ENCODE data around the gene NGEF.
"Not testable (repeated sequence)": the region's sequence is repeated elsewhere in the genome, so short reads cannot be mapped to it uniquely, and the experiment has no call there.

NGEF gene, protein sequence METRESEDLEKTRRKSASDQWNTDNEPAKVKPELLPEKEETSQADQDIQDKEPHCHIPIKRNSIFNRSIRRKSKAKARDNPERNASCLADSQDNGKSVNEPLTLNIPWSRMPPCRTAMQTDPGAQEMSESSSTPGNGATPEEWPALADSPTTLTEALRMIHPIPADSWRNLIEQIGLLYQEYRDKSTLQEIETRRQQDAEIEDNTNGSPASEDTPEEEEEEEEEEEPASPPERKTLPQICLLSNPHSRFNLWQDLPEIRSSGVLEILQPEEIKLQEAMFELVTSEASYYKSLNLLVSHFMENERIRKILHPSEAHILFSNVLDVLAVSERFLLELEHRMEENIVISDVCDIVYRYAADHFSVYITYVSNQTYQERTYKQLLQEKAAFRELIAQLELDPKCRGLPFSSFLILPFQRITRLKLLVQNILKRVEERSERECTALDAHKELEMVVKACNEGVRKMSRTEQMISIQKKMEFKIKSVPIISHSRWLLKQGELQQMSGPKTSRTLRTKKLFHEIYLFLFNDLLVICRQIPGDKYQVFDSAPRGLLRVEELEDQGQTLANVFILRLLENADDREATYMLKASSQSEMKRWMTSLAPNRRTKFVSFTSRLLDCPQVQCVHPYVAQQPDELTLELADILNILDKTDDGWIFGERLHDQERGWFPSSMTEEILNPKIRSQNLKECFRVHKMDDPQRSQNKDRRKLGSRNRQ

DNA sequence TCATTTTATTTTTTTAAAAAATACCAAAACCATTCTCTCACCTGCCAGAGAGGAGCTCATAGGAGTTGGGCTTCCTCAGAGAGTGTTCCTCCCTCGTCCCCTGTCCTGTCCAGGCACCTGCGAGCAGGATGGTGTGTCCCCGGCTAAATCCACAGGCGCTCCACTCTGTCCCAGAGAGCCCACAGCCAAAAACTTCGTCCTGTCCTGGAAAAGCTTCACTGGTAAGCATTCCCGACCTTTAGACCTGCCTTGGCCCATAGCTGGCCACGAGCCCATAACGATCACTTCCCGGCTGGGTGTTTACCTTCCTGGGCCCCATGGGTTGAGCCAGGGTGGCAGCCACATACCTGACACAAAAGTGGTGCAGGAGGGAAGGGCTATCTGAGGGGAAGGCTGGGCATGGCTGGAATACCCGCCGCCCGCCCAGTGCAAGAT is at the start of gene NGEF:
TSS of gene NGEF (minus strand) at position 230 of the 435 bp plus-strand sequence. CDS start 38,366 bp downstream, outside the sequence.
- DNase-seq (ENCODE audit: low read depth in 3 of 3): no peak

DNA sequence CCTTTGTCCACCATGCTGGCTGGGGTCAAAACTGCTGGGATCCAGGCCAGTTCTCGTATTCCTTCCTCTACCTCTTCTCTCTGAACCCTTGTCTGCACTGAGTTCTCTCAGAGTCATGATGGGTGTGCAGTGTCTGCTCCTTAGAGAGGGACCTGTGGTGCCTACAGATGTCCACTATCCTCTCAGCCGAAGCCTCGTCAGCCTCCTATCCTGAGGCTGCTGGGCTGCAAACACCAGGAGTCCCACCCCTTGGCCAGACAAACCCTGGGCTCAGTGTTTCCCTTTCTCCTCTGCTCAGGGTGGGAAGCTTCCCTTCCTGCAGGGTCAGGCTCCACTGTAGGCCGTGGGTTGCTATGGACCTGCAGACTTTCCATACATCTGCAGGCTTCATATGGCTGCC is 49.4 kb upstream of the NGEF start:
- no peak for DNase-seq (ENCODE audit: low read depth in 3 of 3)

DNA sequence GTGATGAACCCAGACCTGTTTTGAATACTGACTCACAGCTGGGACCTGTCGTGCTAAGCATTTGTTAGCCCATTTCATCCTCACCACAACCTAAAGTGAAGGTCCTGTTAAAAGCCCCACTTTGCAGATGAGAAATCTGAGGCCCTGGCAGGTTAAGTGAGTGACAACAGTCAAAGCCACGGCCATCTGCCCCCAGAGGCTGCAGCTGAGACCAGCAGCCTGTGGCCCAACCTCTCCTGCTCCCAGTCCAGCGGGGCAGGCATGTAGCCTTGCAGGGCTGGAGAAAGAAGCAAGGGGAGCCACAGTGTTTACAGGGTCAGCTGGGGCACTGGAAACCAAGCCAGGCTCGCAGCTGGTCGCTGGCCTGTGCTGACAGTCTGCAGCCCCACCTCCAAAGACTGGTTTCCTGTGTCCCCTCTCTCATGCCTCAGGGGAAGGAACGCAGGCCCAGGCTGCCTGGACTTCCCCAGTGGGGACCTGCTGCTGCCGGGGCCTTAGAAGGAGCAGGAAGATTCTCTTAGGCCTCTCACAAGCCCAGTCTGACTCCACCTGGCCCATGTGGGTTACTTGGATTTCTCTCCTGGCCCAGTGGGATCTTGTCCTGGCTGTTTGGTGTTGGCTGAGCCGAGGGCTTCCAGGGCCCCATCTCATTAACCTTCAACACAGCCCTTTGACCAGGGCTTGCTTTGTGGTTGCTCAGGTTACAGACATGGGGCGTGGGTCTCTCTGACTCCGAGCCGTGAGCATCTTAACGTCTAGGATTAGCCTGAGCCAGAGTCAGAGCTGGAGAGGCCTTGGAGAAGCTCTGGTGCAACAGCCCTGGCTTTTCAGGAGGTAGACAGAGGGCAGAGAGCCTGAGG is 48.8 kb upstream of the NGEF start:
- no peak for DNase-seq (ENCODE audit: low read depth in 3 of 3)

DNA sequence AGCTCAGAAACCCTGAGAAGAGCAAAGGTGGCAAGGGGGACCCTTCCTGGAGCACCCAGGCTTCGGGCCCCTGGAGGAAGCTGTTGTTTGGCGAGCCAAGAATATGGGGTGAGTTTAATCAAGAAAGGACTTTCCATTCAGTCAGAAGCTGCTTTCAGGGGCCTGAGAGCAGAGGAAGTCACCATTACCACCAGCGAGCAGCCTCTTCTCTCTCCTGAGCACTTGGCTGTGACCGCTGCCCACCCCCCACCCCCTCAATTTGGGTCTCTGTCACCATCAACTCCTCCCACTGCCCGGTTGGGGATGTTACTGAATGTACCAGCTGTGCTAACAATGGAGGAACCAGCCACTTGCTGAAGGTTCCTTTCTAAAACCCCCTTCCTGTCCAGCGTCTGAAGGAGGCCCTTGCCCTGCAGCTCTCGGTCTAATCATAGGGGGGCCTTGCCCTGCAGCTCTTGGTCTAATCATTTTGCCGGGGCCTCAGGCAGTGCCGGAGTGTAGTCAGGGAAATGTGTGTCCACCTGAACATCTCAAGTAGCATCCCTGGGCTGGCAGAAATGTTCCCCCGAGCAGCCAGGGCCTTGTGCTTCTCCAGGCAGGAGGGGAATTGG is 48.0 kb upstream of the NGEF start:
- no peak for DNase-seq (ENCODE audit: low read depth in 3 of 3)

DNA sequence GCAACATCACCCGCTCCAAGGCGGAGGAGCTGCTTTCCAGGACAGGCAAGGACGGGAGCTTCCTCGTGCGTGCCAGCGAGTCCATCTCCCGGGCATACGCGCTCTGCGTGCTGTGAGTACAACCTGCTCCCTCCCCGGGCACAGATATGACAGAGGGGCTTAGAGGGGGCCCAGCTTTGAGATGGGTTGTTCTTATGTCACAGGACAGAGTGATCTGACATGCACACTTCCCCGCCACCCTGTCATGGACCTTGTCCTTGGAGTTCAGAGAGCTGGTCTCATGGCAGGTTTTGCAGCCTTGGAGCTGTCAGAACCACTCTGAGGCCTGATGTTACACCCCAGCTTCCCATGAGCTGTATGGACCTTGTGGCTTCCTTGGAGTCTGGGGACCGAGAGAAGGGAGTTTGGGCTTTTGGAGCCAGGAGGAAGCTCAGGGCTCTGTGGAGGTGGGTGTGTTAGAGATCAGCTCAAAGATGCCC is 47.5 kb upstream of the NGEF start:
- peak in 1 of 3 experiments; percentile 38 for DNase-seq (ENCODE audit: low read depth in 3 of 3)

DNA sequence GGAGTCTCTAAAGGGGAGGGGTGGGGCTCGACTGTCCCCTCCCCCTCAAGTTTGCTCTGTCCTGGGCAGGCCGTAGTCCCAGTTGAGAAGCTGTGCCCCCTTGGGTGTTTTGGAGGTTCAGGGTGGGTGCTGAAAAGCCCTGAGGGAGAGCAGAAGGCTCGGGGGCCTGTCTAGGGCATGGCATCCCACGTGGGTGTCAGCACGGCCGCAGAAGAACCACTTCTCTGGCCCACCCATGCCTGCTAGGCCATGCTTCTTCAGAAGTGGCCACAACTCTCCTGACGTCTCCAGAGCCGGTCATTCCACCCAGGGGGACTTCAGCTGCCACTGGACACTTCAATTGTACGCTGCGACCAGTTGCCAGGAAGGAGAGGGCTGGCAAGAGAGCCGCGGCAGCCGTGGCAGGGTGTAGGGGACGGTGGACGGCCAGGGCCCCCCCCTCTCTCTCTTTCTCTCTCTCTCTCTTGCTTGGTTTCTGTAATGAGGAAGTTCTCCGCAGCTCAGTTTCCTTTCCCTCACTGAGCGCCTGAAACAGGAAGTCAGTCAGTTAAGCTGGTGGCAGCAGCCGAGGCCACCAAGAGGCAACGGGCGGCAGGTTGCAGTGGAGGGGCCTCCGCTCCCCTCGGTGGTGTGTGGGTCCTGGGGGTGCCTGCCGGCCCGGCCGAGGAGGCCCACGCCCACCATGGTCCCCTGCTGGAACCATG is 46.9 kb upstream of the NGEF start, which contains the start of gene INPP5D:
TSS of gene INPP5D (plus strand) at position 546 of the 704 bp plus-strand sequence. CDS start at position 683, 137 bp downstream.
- peak in 2 of 3 experiments; percentile 49 to 61 for DNase-seq (ENCODE audit: low read depth in 3 of 3)

DNA sequence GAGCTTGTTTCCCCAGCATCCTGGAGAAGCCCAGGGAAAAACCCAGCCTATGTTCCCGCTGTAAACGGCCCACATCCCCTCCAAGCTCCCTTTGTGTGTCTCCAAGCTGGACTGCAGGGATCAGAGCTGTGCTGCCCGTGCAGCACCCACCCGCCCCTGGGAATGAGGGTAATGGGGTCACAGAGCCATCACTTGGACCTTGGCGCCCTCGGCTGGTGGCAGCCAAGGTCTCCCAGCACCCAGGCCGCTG is 46.4 kb upstream of the NGEF start:
- DNase-seq (ENCODE audit: low read depth in 3 of 3): no peak

DNA sequence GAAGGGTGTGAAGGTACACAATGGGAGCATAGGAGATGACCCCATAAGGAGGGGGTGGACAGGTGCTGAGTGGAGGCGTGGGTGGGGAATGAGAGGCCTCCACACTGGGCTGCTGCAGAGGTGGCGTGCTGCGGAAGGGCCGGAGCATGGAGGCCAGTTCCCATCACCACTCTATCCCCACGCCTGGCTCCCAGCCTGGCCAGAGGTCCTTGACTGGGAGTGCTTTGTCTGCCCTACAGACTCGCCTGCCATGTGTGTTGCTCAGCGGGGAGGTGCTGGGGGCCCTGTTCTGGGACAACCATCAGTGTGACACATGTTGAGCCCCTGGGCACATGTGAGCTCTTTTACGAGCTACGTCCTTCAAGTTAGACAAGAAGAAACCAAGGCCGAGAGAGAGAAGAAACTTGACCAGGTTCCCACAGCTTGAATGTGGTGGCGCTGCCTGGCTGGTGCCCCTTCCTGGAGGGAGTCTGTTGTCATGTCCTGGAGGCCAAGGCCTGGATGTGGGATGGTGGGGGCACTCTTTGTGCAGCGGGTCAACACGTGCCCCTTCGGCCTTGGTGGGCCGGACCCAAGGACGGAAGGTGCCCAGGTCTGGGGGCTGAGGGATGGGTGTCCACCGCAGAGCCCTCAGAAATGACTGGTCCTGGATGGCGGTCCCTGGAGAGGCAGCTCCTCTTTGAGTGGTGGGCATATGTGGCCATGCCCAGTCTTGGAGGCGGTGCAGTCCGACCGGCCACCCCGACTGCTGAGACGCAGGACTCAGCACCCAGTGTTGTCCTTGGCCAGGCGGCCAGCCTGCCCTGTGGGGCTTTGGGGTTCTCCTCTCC is 45.9 kb upstream of the NGEF start:
- no peak for DNase-seq (ENCODE audit: low read depth in 3 of 3)

DNA sequence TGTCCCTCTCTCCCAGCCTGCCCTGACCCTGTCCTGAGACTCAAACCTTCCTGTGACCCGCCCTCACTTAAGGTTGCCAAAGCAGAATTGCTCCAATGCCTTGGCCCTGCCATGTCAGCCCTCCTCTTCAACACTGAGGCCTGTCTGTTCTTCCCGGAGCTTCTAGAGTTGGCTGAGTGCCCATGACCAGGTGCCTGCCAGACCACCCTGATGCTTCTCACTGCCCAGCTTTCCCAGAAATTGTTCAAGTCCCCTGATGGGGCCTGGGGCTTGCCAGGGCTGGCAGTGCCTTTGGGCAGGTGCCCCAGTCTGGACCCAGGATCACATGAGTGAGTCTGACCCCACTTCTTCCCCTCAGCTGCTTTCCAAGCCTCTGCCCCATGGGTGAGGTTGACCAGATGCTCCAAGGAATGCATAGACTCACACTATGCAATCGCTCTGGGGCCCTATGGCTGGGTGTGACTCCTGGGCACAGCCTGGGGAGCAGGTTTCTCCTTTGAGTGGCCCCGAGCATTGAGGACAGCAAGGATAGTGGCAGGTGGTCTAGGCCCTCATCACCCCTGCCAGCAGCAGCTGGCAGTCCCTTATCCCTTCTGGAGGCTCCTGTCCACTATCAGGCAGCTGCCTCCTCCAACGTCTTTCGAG is 44.0 kb upstream of the NGEF start:
- DNase-seq (ENCODE audit: low read depth in 3 of 3): no peak

DNA sequence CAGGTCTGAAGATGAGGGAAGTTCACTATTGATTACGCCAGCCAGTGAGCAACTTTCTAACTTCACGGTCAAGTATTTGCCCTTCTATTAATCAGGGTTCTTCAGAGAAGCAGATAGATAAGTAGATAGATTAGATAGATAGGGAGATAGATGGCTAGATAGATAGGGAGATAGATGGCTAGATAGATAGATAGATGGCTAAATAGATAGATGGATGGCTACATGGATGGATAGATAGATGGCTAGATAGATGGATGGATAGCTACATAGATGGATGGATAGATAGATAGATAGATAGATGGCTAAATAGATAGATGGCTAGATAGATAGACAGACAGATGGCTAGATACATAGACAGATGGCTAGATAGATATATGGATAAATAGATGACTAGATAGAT is 42.3 kb upstream of the NGEF start:
- DNase-seq (ENCODE audit: low read depth in 3 of 3): no peak

DNA sequence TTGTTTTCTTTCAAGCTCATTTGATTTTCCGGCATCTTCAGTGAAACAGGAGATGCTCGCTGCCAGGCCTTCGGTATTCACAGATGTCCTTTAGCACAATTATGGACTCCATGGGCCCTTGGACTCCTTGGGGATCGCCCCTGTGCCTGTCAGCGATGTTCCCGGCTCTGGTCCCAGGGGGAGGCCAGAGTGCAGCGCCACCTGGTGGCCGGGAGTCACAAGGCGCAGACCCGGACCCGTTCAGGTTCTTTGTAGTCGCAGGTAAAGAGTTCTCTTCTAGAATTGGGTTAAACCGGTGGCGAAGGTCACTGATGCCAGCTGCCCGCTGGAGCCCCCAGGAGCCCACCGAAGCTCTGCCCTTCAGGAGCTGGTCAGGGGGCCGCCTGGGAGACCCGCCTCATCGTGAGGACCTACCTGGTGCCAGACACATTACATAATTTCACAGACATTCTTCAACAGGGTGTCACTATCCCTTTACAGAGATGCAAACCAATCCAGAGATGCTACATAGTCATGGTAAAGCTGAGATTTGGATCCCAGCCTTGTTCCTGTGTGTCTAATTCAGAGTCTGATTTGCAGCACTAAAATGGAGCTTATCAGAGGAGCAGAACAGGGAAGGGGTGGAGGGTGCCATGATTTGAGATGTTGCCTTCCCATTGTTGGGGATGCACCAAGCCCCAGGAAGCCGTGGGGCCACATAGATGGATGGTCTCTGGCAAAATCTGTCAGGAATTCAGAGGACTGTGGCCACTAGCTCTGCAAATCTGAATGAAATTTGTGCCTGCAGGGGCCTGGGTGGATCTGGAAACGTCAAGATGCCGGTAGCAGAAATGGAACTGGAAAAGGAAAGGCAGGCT is 41.1 kb upstream of the NGEF start:
- DNase-seq (ENCODE audit: low read depth in 3 of 3): peak; percentile 49 to 66 (median 55)

DNA sequence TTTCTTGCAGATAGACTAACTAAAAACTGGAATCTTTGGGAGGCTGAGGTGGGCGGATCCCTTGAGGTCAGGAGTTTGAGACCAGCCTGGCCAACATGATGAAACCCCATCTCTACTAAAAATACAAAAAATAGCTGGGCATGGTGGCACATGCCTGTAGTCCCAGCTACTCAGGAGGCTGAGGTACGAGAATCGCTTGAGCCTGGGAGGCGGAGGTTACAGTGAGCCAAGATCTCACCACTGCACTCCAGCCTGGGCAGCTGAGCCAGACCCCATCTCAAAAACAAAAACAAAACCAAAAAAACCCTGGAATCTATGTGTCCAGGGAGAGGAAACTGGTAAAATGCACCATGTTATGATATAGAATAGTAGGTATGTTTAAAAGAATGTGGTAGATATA is 39.5 kb upstream of the NGEF start:
- not testable (repeated sequence) for DNase-seq (ENCODE audit: low read depth in 3 of 3)

DNA sequence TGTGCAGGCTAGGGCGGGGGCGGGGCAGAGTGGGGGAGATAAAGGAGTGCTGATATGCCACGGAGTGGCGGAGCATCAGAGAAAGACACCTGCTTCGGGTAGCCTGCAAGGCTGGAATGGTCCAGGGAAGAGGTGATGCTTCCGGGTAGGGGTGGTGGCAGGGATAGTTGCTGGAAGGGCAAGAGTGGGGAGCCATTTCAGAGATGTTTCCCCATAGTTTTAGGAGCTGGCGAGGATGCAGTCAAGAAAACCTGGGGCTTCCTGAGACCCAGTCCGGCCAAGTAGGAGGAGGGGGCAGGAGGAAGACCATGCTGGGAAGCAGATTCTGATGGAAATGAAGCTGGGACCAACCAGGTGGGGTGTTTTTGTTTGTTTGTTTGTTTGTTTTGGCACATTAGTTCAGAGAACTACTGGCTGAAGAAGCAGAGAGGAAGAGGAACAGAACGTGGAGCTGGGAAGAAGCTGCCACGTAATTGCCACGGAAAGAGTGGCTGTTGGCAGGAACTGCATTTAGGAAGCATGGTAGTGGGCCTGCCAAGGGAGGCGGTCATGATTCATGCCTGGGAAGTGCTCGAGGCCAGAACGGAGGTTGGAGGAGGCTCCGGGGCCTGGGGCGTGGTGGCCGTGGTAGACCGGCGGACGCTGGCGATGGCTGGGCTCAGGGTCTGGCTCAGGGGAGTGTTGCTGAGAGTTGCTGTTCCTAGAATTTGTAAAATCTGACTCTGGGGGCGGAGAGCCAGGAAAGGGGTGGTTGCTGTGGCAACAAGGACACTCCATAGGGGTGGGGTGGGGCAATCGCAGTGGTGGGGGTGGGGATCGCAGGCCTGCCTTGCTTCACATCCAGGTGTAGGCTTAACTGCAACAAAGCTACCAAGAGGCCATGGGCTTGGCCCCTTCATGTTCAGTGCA is 38.4 kb upstream of the NGEF start:
- DNase-seq (ENCODE audit: low read depth in 3 of 3): no peak

DNA sequence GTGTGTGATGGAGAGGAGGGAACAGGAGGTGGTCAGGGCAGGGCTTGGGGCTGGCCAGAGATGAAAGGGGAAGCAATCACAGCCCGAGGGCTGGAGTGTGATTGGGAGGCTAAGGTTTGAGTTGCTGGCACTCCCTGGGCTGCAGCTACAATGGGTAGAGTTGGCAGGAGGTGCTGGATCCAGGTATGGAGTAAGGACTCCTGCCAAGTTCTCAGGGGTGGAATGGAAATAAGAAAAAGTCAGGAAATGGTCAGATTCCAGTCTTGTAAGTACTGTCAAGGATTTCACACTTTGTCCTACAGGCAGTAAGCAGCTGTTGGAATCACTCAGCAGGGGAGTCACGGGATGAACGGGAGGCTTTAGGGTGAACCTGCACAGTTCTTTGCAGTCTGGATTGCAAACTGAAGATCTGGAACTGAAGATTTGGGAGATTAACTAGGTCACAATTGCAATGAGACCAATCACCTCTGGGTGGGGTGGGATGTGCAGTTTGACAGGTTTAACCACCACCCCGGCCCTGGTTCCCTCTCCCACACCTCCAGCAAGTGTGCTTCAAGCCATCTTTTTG is 36.2 kb upstream of the NGEF start:
- no peak for DNase-seq (ENCODE audit: low read depth in 3 of 3)

DNA sequence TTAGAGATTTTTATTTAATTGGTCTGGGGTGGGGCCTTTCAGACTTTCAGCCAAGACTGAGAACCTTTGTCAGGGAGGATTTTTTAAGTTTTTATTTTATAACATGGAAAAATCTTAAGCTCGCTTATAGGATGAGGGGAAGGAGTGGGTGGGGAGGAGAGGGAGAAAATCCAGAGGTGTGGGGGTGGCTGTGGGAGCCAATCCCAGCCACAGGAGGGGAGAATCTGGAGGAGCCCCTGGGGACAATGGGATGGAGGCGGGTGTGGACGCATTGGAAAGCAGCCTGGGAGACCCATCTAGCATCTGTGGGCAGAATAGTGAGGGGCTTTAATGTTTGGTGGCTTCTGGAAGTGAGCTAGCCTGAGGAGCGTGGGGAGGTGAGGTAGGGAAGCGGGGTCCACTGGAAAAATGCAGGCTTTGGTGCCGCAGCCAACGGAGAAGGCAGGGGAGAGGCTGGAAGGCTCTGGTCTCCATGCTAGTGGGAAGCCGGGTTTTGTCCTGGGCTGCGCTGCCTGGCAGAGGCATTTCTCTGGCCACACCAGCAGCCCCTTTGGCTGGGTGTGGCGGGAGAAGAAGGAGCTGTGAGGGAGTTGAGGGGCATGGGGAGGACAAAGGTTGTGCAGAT is 35.6 kb upstream of the NGEF start:
- DNase-seq (ENCODE audit: low read depth in 3 of 3): no peak

DNA sequence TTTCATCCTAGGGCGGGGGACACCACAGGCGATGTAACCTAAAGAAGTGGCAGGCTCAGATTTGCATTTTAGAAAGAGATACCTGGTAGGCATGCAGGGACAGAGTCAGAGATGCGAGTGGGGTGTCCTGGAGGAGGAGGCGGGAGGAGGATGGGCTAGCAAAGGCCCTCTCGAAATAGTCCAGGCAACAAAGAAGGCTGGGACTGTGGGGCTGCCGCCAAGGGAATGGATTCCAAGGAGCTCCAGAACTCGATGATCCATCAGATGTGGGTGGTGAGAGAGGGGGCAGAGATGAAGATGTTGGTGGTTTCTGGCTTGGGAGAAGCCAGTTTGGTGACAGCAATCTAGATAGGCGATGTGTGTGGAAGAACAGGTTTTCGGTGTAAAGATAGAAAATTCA is 34.6 kb upstream of the NGEF start:
- DNase-seq (ENCODE audit: low read depth in 3 of 3): no peak

DNA sequence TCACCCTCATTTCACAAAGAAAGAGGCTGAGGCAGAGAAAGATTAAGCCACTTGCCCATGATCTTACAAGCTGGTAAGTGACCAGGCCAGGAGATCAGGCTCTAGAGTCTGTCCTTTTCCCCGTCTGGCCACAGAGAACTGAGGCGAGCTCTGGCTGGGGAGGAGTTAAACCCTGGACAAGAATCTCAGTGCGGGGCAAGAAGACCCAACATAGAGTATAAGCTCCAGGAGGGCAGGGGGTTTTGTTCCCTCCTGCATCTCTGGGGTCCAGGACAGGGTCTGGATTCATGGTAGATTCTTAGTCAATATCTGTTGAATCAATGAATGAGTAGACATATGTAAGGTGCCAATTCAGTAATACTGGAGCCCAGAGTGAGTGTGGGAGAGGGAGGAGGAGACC is 34.1 kb upstream of the NGEF start:
- no peak for DNase-seq (ENCODE audit: low read depth in 3 of 3)

Measured in stimulated activated CD4-positive, alpha-beta T cell treated with anti-CD3 and anti-CD28 coated beads, TNF-alpha, amount 100 ng/mL, for 4 hours (primary cell).